Measurements from ENCODE around the gene GALNT7.
A peak's percentile ranks its signal among the peaks of the same experiment; 100 is the strongest.

GALNT7 gene

DNA sequence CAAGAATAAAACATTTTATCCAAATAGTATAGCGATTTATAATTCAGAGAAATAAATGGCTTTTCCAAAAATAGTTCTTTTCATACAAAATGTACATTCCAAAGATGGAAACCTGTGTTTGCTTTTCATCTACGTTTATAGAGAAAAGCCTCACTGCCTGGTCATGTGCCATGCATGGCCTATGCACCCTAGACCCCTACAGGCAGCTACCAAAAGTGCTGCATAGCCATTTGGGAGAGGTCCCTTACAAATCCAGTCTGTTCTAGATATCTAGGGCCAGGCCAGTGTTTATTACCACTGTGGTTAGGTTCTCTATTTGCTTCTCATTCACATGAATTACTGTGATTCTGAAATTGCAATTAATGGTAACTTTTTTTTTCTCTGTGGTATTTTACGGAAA lies 148.4 kb downstream of the GALNT7 start:
- no peak for DNase-seq

DNA sequence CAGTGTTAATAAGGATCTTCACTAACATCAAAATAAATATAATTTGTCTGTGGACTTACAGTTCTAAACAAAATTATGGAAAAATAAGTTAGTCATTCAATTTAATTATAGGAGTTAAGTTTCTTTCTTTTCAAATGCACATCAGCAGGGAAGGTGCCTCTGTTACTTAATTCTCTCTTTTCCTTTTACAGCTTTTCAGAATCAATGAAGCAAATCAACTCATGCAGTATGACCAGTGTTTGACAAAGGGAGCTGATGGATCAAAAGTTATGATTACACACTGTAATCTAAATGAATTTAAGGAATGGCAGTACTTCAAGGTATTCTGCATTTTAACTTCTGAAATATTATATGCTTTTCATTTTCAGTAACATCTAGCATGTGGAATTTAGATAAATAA lies 149.6 kb downstream of the GALNT7 start:
- DNase-seq, result no peak

DNA sequence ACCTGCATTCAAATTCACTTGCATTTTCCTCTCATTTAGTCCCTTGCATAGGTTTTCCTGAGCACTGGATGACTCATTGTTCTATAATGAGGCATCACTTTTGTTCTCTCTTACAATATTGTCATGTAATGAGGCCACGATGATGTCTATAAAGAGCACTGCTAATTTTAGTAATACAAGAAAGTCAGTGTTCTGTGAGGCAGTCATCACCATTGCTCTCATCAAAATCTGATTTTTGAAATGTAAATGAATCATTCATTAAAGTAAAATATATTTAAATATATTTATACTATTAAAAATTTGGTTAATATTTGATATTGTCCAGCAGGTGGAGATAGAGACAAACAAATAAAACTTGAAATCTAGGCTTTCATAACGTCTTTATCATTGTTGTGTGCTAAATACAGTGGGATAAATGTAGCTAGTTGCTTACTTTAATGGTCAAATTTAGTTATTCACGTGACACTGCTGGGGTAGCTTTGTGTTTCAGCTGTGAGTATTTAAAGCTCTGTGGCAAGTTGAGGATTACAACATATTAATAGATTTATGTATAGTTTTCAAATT lies 150.1 kb downstream of the GALNT7 start:
- DNase-seq, result peak; percentile 58

DNA sequence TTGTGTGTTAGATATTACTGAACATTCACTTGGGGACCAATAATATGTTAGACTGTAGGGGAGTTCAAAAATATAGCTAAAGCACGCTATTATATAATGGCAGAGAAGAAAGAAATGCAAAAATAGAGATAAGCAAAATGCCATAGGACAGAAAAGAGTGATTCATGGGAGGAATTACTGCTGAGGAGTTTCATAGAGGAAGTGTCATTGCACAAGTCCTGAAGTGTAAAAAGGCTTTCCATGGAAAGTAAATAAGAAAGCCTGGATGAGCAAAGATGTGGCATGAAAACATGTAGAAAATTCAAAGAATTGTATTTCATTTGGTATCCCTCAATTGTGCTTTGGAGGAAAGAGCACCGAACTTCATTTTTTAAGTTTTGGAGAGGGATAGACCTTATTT lies 151.1 kb downstream of the GALNT7 start:
- DNase-seq, result peak; percentile 11

DNA sequence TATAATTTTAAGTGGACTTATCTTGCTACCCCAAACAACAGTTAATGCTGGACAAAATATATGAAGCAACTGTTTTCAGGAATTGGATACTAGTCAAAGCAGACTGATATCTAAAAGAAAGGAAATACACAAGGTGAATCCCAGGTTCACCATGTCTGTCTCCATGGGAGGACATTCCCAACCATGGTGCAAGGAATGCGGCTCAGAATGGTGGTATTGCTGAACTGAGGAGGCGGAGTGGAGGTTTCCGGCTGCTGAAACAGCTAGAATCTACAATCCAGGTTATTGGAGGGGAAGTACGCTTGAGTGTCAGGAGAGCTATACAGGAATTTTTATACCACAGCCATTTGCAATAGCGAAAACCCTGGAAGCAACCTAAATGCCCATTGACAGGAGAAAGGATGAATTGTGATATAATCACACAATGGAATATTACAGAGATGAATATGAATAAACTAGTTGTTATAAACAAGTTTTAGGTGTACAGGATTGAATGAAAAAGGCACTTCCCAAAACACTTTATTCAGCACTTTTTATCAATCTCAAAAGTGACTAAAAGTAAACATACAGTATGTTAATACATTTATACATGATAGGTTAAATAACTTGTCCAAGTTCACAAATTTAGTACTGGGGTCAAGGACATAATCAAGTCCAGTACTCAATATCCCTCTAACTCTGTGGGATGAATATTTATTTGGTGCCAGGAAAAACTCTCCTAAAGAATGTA lies 156.6 kb downstream of the GALNT7 start:
- DNase-seq, result no peak

DNA sequence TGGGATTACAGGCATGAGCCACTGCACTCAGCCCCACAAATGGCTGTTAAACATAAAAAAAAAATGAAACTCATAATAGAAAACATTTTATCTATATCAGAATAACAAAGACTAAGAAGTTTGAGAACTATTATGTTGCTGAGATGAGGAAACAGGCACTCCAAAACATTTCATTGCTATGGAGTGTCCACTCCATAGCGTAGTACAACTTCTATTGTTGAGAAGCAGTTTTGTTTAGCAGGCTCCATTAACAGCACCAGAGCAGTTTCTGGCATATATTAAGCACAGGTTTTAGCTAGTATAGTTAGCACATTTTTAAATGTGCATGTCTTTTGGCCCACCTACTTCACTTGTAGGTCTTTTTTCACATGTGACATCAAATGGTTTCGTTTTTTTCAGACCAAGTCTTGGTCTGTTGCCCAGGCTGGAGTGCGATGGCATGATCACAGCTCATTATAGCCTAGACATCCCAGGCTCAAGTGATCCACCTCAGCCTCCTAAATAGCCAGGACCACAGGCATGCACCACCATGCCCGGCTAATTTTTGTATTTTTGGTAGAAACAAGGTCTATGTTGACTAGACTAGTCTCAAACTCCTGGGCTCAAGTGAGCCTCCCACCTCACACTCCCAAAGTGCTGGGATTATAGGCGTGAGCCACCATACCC lies 159.8 kb downstream of the GALNT7 start:
- no peak for DNase-seq

DNA sequence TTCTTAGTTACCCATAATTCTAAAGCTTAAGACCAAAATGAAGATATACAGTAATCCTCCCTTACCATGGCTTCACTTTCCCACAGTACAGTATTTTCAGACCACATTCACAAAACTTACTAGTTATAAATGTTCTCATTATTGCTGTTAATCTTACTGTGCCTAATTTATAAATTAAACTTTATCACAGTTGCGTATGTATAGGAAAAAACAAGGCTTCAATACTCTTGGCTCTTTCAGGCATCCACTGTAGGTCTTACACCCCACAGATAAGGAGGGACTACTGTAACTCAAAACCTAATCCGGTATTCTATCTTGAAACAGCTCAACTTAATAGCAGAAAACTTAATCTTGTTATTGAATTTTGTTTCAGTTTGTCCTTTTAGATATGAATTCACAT lies 162.0 kb downstream of the GALNT7 start:
- DNase-seq, result no peak

DNA sequence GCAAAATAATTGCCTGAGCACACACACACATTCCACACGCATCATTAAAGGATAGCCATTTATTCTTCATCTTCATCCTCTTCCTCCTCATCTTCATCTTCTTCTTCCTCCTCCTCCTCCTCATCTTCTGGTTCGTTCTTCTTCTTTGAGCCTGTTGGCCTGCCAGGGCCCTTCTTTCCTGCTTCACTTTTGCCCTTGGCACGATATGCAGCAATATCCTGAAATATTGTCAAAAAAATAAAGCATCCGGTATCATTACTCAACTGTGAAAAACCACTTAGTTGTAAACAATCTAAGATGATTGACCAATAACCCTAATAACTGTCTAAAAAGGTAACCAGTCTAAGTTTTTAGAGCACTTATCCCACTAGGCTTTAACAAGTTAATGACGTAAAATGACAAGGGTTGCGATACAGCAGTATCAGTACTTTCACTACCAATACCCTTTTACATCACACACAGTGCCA lies 163.4 kb downstream of the GALNT7 start:
- peak; percentile 2 for DNase-seq

DNA sequence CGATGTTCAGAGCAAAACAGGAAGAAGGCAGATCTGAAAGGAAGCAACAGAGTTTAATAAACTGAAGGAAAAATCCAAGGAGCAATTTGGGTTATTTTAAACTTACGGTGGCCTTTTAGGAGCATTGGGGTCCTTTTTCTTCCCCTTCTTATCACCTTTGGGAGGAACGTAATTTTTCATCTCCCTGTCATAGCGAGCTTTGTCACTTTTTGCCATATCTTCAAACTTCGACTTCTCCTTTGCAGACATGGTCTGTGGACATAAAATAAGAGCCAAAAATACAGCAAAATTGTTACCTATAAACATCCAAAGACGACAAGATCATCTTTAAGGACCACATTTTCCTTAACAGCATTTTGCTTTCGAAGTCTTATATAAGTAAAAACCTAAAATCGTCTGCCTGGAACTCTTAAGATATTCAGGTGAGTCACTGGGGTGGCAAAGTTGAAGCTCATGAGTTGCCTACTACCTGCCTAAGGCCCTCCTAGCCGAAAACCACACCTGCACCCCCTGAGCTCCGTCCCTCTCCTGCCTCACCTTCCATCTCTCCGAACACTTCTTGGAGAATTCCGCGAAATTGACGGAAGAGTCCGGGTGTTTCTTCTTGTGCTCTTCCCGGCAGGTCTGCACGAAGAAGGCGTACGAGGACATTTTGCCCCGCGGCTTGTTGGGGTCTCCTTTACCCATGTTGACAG lies 164.5 kb downstream of the GALNT7 start:
- DNase-seq, result peak; percentile 9

DNA sequence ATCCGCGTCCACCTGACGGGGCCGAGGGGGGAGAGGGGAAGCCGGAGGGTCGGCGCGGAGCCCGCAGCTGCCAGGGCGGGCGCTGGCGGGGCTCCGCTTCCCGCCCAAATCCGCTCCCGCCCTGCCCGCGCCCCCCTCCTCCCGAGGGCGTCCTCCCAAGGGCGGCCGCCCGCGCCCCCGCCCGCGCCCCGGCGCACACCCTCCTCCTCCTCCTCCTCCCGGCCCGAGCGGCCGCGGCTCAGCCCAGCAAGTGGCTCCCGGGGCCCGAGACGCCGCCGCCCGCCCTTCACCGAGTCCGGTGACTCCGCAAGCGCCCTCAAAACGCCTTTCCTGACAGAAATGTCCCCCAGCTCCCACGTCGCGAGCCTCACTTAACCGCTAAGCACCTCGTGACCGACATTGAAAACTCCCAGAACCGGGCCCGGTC lies 165.1 kb downstream of the GALNT7 start:
- DNase-seq, result peak; percentile 53

DNA sequence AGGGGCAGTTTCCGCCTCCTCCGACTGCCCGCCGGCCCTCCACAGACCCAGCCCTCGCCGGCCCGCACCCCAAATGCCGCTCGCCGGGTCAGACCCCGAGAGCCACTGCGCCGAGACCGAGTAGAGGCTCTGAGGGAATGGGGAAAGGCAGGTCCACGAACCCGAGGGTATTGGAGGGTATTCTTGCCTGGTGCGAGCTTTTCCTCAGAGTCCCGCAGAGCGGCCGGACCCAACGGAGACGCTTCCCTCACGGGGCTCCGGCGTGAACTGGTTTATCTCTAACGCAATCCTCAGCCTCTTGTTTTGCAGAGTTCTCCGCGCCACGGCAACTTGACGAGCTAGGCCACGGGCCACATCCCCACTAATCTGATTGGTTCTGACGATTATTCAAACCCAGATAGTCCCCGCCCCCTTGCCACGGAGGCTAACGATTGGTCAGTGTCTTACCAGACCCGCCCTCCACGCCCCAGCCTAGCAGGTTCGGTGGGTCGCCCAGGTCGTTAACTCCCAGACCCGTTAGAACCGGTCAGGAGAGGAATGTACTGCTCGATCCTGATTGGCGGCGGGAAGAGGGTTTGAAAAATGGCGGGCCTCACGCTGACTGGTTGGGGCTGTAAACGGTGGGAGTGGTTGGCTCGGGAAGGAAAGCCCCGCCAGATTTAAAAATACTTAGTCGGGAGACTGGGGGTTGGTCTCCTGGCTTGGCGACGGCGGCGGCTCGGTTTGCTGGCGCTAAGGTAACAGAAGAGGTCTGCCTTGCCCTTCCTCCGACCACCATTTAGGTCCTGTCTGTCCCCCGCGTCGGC lies 165.7 kb downstream of the GALNT7 start, which contains the start of gene HMGB2:
TSS of gene HMGB2 (minus strand) at position 274 of the 806 bp plus-strand sequence. CDS start 709 bp downstream, outside the sequence.
- peak; percentile 100 for DNase-seq

DNA sequence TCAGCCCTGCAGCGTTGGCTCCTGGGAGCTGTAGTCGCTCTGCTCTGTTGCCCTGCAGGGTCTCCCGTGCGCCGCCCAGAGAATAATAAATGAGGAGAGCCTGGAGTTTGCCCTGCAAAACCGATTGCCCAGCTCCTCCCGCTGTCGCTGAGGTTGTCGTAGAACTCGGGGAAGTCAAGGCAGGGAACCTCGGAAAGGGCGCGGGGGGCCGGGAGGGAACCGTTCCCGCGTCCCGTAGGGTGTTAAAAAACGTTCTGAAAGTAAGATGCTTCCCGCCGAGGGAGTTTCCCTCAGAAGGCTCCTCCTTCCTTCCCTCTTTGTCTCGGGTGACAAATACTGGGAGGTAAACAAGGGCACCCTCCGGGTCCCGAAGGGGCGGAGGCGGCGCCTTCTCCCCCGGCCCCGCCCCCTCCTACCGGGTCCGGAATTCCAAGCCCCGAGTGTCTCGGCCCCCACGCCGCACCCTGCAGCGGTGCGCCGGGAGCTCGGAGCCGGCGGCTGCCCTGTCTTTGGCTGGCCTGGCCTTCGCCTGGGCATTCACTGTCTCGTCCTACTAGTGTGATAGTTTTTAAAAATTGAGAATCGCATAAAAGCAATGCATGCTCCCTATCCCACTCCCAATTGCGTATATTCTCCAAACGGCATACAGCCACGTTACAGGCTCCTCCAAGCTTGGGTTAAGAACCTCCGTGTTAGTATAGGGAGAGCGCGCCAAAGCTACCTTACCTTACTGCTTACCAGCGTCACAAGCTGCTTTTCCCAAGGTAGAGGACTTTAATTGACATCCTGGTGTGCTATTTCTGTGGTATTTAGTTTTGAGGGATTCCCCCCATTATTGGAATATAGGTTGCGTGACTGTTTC lies 166.5 kb downstream of the GALNT7 start:
- peak; percentile 93 for DNase-seq

DNA sequence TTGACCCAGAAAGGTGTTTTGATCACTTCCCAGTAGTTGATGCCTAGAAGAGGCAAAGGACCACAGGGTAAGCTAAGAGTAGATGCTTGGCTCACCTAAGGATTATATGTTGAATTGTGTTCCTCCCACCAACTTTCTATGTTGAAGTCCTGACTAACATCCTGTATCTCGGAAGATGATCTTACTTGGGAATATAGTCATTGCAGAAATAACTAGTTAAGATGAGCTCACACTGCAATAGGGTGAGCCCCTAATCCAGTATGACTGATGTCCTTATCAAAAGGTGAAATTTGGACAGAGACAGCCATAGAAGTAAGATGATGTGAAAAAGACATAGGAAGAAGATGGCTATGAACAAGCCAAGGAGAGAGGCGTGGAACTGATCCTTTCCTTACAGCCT lies 168.9 kb downstream of the GALNT7 start:
- DNase-seq, result peak; percentile 4

DNA sequence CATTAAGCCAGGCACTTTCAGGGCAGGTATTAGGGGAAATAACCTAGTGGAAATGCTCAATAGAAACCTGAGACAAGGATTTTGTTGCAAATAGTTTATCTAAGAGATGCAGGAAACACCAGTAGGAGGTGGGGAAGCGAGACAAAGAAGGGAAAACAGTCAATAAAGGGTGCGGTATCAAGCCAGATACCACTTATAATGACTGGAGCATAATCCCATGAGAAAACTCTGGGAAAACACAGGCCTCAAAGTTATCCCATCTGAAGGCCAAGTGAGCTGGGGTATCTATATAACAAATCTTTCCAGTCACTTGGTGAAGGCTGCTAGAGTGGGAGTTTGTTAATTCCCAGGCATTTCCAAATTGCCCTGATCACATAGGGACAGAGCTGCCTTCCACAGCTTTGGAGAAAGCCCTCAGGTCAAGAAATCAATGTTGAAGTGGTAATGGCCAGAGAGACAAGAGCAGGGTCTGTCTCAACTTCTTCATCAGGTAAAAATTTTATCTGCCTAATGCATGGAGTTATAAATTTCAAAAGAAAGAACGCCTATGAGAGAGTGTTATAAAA lies 175.3 kb downstream of the GALNT7 start:
- no peak for DNase-seq

DNA sequence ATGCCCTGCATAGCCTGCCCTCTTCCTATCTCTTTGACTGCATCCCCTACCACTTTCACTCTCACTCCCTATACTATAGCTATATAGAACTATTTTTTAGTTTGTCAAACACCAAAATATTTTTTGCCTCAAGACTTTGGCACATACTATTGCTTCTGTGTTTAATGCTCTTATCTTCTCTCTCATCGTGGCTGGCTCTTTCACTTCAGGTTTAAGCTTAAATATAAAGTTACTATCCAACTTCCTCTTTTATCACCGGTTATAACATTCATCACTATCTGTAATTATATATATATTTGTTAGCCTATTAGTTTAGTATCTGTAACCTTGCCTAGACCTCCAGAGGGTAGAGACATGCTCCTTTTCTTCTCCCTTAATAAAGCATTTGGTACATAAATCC lies 177.0 kb downstream of the GALNT7 start:
- DNase-seq, result no peak

DNA sequence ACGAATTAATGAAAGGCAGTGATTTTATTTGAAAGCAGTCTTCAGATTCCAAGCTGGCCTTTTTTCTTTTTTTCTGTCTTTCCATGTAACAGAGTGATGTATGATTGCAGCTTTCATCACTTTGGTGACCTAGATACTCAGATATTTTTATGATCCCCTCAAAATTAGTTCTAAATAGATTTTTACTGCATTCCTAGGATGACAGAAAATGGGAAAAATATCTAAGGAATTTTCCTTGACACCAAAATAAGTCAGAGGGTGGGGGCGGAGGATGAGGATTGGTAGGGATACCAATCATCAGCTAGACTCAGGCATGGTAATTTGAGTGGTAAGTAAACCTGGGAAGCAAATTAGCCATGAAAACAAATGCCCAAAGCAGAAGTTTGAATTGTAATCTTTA lies 177.5 kb downstream of the GALNT7 start:
- peak; percentile 92 for DNase-seq

DNA sequence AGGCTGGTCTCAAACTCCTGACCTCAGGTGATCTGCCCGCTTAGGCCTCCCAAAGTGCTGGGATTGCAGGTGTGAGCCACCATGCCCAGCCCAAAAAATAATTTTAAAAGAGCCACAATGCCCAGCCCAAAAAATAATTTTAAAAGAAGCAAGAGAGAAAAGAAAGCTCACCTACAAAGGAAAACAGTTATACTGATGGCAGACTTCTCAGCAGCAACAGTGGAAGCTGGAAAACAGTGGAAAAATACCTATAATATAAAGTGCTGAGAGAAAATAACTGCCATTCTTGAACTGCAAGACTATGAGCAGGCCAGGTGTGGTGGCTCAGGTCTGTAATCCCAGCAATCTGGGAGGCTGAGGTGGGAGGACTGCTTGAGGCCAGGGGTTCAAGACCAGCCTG lies 178.9 kb downstream of the GALNT7 start:
- DNase-seq, result no peak

DNA sequence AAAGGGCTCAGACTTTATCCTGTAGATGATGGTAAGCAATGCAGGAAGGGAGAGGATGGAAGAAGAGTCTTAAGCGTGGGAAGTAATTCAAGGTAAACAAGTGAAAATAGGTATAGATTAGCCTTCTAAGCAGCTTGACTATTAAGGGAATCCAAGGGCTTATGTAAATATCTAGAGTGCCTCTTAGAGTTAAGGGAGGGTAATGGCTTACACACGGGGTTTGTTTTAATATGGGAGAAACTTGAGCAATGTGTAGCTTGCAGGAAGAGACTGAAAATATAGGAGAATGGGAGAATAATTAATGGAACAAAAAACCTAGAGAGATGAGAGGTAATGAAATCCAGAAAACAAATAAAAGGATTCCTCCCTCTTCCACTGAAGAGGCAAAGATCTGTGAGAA lies 189.3 kb downstream of the GALNT7 start:
- DNase-seq, result no peak

DNA sequence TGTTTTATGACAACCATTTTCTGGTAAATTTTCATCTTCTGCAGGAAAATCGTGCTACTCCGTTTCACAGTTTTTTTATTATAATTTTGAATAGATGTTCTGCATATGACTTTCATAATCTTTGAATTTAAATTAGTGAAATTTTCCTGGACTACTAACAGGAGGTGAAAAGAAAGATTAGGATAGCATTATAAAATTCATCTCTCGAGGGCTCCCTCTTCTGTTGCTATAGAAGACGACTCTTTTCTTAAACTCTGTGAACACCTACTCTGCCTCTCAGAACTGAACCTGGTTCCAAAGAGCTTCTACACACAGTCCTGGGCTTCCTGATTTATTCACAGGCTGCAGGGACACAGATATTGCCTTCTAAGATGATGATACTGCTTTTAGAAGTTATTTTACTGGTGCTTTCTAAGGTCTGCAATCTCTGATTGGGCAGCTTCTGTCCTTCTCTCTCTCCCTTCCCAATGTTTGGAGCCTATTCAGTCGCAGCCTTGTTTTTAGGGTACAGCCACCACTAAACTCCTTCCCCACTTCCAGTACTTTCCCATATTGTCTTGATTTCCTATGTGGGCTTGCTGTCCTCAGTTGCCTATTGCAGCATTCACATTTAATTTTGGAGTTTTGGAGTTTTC lies 192.1 kb downstream of the GALNT7 start:
- DNase-seq, result peak; percentile 10

DNA sequence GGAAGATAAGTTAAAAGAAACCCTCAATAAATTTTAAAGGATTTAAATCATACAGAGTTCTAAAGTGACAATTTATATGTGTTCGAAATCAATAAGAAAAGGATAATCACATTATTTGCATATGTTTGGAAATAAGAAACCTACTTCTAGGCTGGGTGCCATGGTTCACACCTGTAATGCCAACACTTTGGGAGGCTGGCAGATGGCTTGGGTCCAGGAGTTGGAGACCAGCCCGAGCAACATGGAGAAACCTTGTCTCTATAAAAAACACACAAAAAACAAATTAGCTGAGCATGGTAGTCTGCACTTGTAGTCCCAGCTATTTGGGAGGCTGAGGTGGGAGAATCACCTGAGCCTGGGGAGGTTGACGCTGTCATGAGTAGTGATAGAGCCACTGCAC lies 194.1 kb downstream of the GALNT7 start:
- no peak for DNase-seq

Data from fibroblast of skin of right biceps (primary cell).